SK-N-SH treated with all-trans-retinoic acid at 6 μM for 48 hours (cell line): ENCODE measurements around the gene C5AR1.

Experiments used
- ATAC-seq: fragments of 200-7000 bp; cut with Tn5 transposase; 3 replicates; pipeline ENCODE4 v1.9.1; 2020; ENCODE audit warnings: mild to moderate bottlenecking, moderate library complexity
- ARNTL ChIP-seq: fragments of 450-650 bp; formaldehyde crosslinking; IDR thresholded peaks from 2 replicates; pipeline ENCODE4 v1.5.0; 2020; ENCODE audit warnings: low read depth, mild to moderate bottlenecking, moderate library complexity, borderline replicate concordance
- BACH2 ChIP-seq: fragments of 250-450 bp; sonication (Bioruptor Pico); IDR thresholded peaks from 2 replicates; pipeline ENCODE4 v1.9.0; 2021; ENCODE audit warnings: mild to moderate bottlenecking, borderline replicate concordance
- CREB5 ChIP-seq: fragments of 250-450 bp; sonication (Bioruptor Pico); IDR thresholded peaks from 2 replicates; pipeline ENCODE4 v1.5.1; 2020; ENCODE audit warnings: low read depth, mild to moderate bottlenecking, moderate library complexity
- CSDC2 ChIP-seq: fragments of 250-450 bp; sonication (Bioruptor Pico); IDR thresholded peaks from 2 replicates; pipeline ENCODE4 v1.5.0; 2020; ENCODE audit warnings: mild to moderate bottlenecking, moderate library complexity
- CSRNP3 ChIP-seq: fragments of 250-450 bp; sonication (Bioruptor Pico); IDR thresholded peaks from 2 replicates; pipeline ENCODE4 v1.5.1; 2021; ENCODE audit warnings: mild to moderate bottlenecking, moderate library complexity
- ESRRG ChIP-seq: fragments of 250-450 bp; sonication (Bioruptor Pico); IDR thresholded peaks from 2 replicates; pipeline ENCODE4 v1.6.1; 2021; ENCODE audit warnings: mild to moderate bottlenecking
- GLIS3 ChIP-seq: fragments of 250-450 bp; sonication (Bioruptor Pico); IDR thresholded peaks from 2 replicates; pipeline ENCODE4 v1.5.0; 2020; ENCODE audit warnings: mild to moderate bottlenecking, moderate library complexity
- ISL1 ChIP-seq: fragments of 250-450 bp; sonication (Bioruptor Pico); IDR thresholded peaks from 2 replicates; pipeline ENCODE4 v2.1.2; 2022; ENCODE audit warnings: mild to moderate bottlenecking, moderate library complexity
- PATZ1 ChIP-seq: fragments of 250-450 bp; sonication (Bioruptor Pico); IDR thresholded peaks from 2 replicates; pipeline ENCODE4 v1.8.0; 2020; ENCODE audit warnings: mild to moderate bottlenecking, moderate library complexity, borderline replicate concordance
- PPARA ChIP-seq: fragments of 250-450 bp; sonication (Bioruptor Pico); IDR thresholded peaks from 2 replicates; pipeline ENCODE4 v1.5.0; 2020; ENCODE audit warnings: mild to moderate bottlenecking, borderline replicate concordance
- RARB ChIP-seq: fragments of 250-450 bp; sonication (Bioruptor Pico); IDR thresholded peaks from 2 replicates; pipeline ENCODE4 v1.8.0; 2021; ENCODE audit warnings: mild to moderate bottlenecking, moderate library complexity
- SNAI2 ChIP-seq: fragments of 250-450 bp; sonication (Bioruptor Pico); IDR thresholded peaks from 2 replicates; pipeline ENCODE4 v1.5.0; 2020; ENCODE audit warnings: mild to moderate bottlenecking, moderate library complexity
- TCF4 ChIP-seq: fragments of 250-450 bp; sonication (Bioruptor Pico); IDR thresholded peaks from 2 replicates; pipeline ENCODE4 v1.8.0; 2021; ENCODE audit warnings: mild to moderate bottlenecking, moderate library complexity, borderline replicate concordance
- TOX ChIP-seq: fragments of 250-450 bp; sonication (Bioruptor Pico); IDR thresholded peaks from 2 replicates; pipeline ENCODE4 v1.8.0; 2021; ENCODE audit warnings: mild to moderate bottlenecking, moderate library complexity, borderline replicate concordance
- TSHZ2 ChIP-seq: fragments of 250-450 bp; sonication (Bioruptor Pico); IDR thresholded peaks from 2 replicates; pipeline ENCODE4 v1.5.0; 2020; ENCODE audit warnings: mild to moderate bottlenecking, moderate library complexity
- ZC3H10 ChIP-seq: fragments of 250-450 bp; sonication (Bioruptor Pico); IDR thresholded peaks from 2 replicates; pipeline ENCODE4 v1.5.1; 2021; ENCODE audit warnings: mild to moderate bottlenecking, moderate library complexity
- ZFP30 ChIP-seq: fragments of 450-650 bp; formaldehyde crosslinking; IDR thresholded peaks from 2 replicates; pipeline ENCODE4 v1.5.0; 2022; ENCODE audit warnings: mild to moderate bottlenecking, moderate library complexity
- ZNF565 ChIP-seq: fragments of 450-650 bp; formaldehyde crosslinking; conservative IDR thresholded peaks from 2 replicates; pipeline ENCODE4 v1.5.0; 2020; ENCODE audit warnings: low read depth, mild to moderate bottlenecking, moderate library complexity
- ZNF70 ChIP-seq: fragments of 450-650 bp; formaldehyde crosslinking; IDR thresholded peaks from 2 replicates; pipeline ENCODE4 v1.5.0; 2020; ENCODE audit warnings: mild to moderate bottlenecking, moderate library complexity
- ZNF8 ChIP-seq: fragments of 450-650 bp; formaldehyde crosslinking; IDR thresholded peaks from 2 replicates; pipeline ENCODE4 v1.5.0; 2020; ENCODE audit warnings: mild to moderate bottlenecking, moderate library complexity

Gene C5AR1

GRCh38 chr19:47302249-47302648, 7.4 kb upstream of the C5AR1 start:
- no peak for ATAC-seq
- TF ChIP-seq BACH2 (CRISPR knock-in tag) (no peak), ESRRG (CRISPR knock-in tag) (no peak), RARB (no peak), ZNF8 (no peak), ISL1 (CRISPR knock-in tag) (no peak), PPARA (no peak), TSHZ2 (no peak), TOX (CRISPR knock-in tag) (no peak), PATZ1 (no peak), TCF4 (CRISPR knock-in tag) (no peak), ZNF70 (no peak), CREB5 (CRISPR knock-in tag) (no peak), CSRNP3 (CRISPR knock-in tag) (no peak), ARNTL (CRISPR knock-in tag) (no peak), ZFP30 (CRISPR knock-in tag) (no peak)

GRCh38 chr19:47303966-47304365, 5.7 kb upstream of the C5AR1 start:
- ATAC-seq, result no peak
- TF ChIP-seq CSRNP3 (CRISPR knock-in tag) (no peak), ARNTL (CRISPR knock-in tag) (no peak)
- TF ChIP-seq, all 23 proteins: peak for 0

GRCh38 chr19:47305309-47305751, 4.3 kb upstream of the C5AR1 start:
- no peak for TF ChIP-seq ZNF565
- TF ChIP-seq SNAI2 (CRISPR knock-in tag), result no peak
- peak; percentile 51 for TF ChIP-seq TCF4 (CRISPR knock-in tag)
- TF ChIP-seq CSRNP3 (CRISPR knock-in tag), result no peak
- no peak for TF ChIP-seq ZC3H10 (CRISPR knock-in tag)
- peak; percentile 87 for ATAC-seq

- ATAC-seq, result no peak
- TF ChIP-seq ZC3H10 (CRISPR knock-in tag), result no peak
- TF ChIP-seq CSDC2, result no peak
- TF ChIP-seq RARB, result no peak
- no peak for TF ChIP-seq CREB5 (CRISPR knock-in tag)
- no peak for TF ChIP-seq GLIS3 (CRISPR knock-in tag)
- no peak for TF ChIP-seq PATZ1
- no peak for TF ChIP-seq TCF4 (CRISPR knock-in tag)
- no peak for TF ChIP-seq ISL1 (CRISPR knock-in tag)
Observed at GRCh38 chr19:47306303-47306702, 3.4 kb upstream of the C5AR1 start.
